Neural cell (in vitro differentiated cells): ENCODE measurements around the gene PNO1. TPM values are rescaled to one million over a fixed set of nuclear protein-coding genes. Genes with fewer than 3 reads are reported as not detected.

Source experiments
- H2AFZ ChIP-seq: fragments of 200-600, 300-800 bp; sonication (generic), shearing (Covaris generic); 2 replicates; pipeline ENCODE4 v1.6.0; 2014; ENCODE audit warnings: low read depth, mild to moderate bottlenecking, antibody characterized with exemption, low read length, moderate library complexity
- H3F3A ChIP-seq: fragments of 200-600 bp; shearing (Covaris generic); 2 replicates; pipeline ENCODE4 v1.6.1; 2016; ENCODE audit warnings: mild to moderate bottlenecking, moderate library complexity, mixed read lengths, antibody characterized with exemption, low read length; ENCODE audit not compliant: insufficient read depth, poor library complexity, severe bottlenecking
- H3K27ac ChIP-seq: fragments of 200-600, 300-800 bp; sonication (generic), shearing (Covaris generic); 2 replicates; pipeline ENCODE4 v1.5.1; 2014; ENCODE audit warnings: mild to moderate bottlenecking, low read length, moderate library complexity
- H3K27me3 ChIP-seq: fragments of 300-800, 200-600 bp; sonication (generic), shearing (Covaris generic); 2 replicates; pipeline ENCODE4 v1.6.0; 2014; ENCODE audit warnings: mild to moderate bottlenecking, low read depth, low read length, moderate library complexity; ENCODE audit not compliant: insufficient read depth
- H3K36me3 ChIP-seq: fragments of 300-800, 200-600 bp; sonication (generic), shearing (Covaris generic); 2 replicates; pipeline ENCODE4 v1.5.1; 2014; ENCODE audit warnings: mild to moderate bottlenecking, antibody characterized with exemption, low read length, moderate library complexity; ENCODE audit not compliant: insufficient read depth
- H3K4me2 ChIP-seq: fragments of 300-800, 200-600 bp; sonication (generic), shearing (Covaris generic); 2 replicates; pipeline ENCODE4 v1.6.0; 2014; ENCODE audit warnings: mild to moderate bottlenecking, low read length
- H3K4me3 ChIP-seq: fragments of 300-800, 200-600 bp; sonication (generic), shearing (Covaris generic); 2 replicates; pipeline ENCODE4 v1.5.1; 2014; ENCODE audit warnings: mild to moderate bottlenecking, low read length, moderate library complexity
- H3K79me2 ChIP-seq: fragments of 200-600 bp; shearing (Covaris generic); replicated peaks from 2 replicates; pipeline ENCODE4 v1.6.0; 2014; ENCODE audit warnings: mild to moderate bottlenecking, low read length, moderate library complexity; ENCODE audit not compliant: insufficient read depth
- H3K9ac ChIP-seq: fragments of 300-800, 200-600 bp; sonication (generic), shearing (Covaris generic); 2 replicates; pipeline ENCODE4 v1.6.1; 2016; ENCODE audit warnings: mild to moderate bottlenecking, low read length, mixed read lengths
- H3K9me2 ChIP-seq: fragments of 200-600 bp; shearing (Covaris generic); 2 replicates; pipeline ENCODE4 v1.6.1; 2016; ENCODE audit warnings: mild to moderate bottlenecking, low read length, mixed read lengths; ENCODE audit not compliant: insufficient read depth
- H3K9me3 ChIP-seq: fragments of 200-600, 300-800 bp; sonication (generic), shearing (Covaris generic); 2 replicates; pipeline ENCODE4 v1.6.1; 2016; ENCODE audit warnings: mild to moderate bottlenecking, mixed run types, low read length, moderate library complexity, mixed read lengths
- H4K20me1 ChIP-seq: fragments of 200-600 bp; shearing (Covaris generic); 2 replicates; pipeline ENCODE4 v1.6.1; 2016; ENCODE audit warnings: mild to moderate bottlenecking, mixed run types; ENCODE audit not compliant: insufficient read depth
- CTCF ChIP-seq: fragments of 450-650 bp; IDR thresholded peaks from 2 replicates; pipeline ENCODE4 v1.5.1; 2014; ENCODE audit warnings: antibody characterized with exemption, mild to moderate bottlenecking, moderate library complexity; ENCODE audit not compliant: poor library complexity, severe bottlenecking
- EP300 ChIP-seq: fragments of 450-650 bp; conservative IDR thresholded peaks from 2 replicates; pipeline ENCODE4 v1.6.1; 2014; ENCODE audit warnings: antibody characterized with exemption, mild to moderate bottlenecking, moderate library complexity; ENCODE audit not compliant: poor library complexity, severe bottlenecking
- EZH2 ChIP-seq: fragments of 200-600, 300-800 bp; shearing (Covaris generic), sonication (generic); IDR thresholded peaks from 2 replicates; pipeline ENCODE4 v1.6.1; 2014; ENCODE audit warnings: antibody characterized with exemption, low read length, borderline replicate concordance, mild to moderate bottlenecking; ENCODE audit not compliant: insufficient read depth, poor library complexity, severe bottlenecking
- MXI1 ChIP-seq: fragments of 450-650 bp; conservative IDR thresholded peaks from 2 replicates; pipeline ENCODE4 v1.6.1; 2014; ENCODE audit warnings: antibody characterized with exemption, mild to moderate bottlenecking; ENCODE audit not compliant: poor library complexity, severe bottlenecking
- POLR2AphosphoS5 ChIP-seq: IDR thresholded peaks from 2 replicates; pipeline ENCODE4 v1.6.1; 2012
- RAD21 ChIP-seq: fragments of 450-650 bp; conservative IDR thresholded peaks from 2 replicates; pipeline ENCODE4 v1.6.1; 2014; ENCODE audit warnings: antibody characterized with exemption, mild to moderate bottlenecking, moderate library complexity
- REST ChIP-seq: IDR thresholded peaks from 2 replicates; pipeline ENCODE4 v1.6.1; 2012; ENCODE audit warnings: borderline replicate concordance
- SMC3 ChIP-seq: fragments of 450-650 bp; conservative IDR thresholded peaks from 2 replicates; pipeline ENCODE4 v1.6.1; 2014; ENCODE audit warnings: antibody characterized with exemption, mild to moderate bottlenecking, moderate library complexity; ENCODE audit not compliant: poor library complexity
- TAF1 ChIP-seq: IDR thresholded peaks from 2 replicates; pipeline ENCODE4 v1.6.1; 2012; ENCODE audit warnings: low read depth
- polyA minus RNA-seq: library from RNA; depleted of rRNA, polyadenylated mRNA; stranded (reverse); fragments of >200 nt; gene quantifications from 2 replicates; pipeline ENCODE4 v1.2.3, GENCODE V29; 2014
- polyA plus RNA-seq: library from polyadenylated mRNA; depleted of rRNA; stranded (reverse); fragments of >200 nt; gene quantifications from 2 replicates; pipeline ENCODE4 v1.2.3, GENCODE V29; 2014

PNO1 gene
- polyA plus RNA-seq = 10.9 and 12.1 TPM in 2 replicates
- 11.2 and 12.6 TPM in 2 replicates for polyA minus RNA-seq

GRCh38 chr2:68157402-68158133 lies at the start of gene PNO1:
Gene PNO1, plus strand, starts transcription at chr2:68157888. Its CDS starts 47 bp downstream, at chr2:68157935.
- peak within 1 kb of the TSS; percentile 93 for H3K4me2 ChIP-seq
- H2AFZ ChIP-seq = peak within 1 kb of the TSS; percentile 73
- H3K9me2 ChIP-seq = no peaks in the 10 kb centered on the region
- H3K9ac ChIP-seq = peak within 1 kb of the TSS; percentile 74
- TF ChIP-seq SMC3 = peak; percentile 64
- no peak for TF ChIP-seq TAF1
- TF ChIP-seq RAD21 = peak; percentile 37
- no peak for TF ChIP-seq EZH2
- TF ChIP-seq MXI1 = peak; percentile 99
- TF ChIP-seq POLR2AphosphoS5 = peak; percentile 23
- peak; percentile 78 for TF ChIP-seq EP300
- H3K27ac ChIP-seq = peak within 1 kb of the TSS; percentile 92
- no peaks in the 10 kb centered on the region for H3K36me3 ChIP-seq
- no peaks in the 10 kb centered on the region for H3K27me3 ChIP-seq
- no peaks in the 10 kb centered on the region for H4K20me1 ChIP-seq
- H3K79me2 ChIP-seq = peaks cover 23% of the 10 kb centered on the region
- H3K9me3 ChIP-seq = no peaks in the 10 kb centered on the region
- H3F3A ChIP-seq = no peaks in the 10 kb centered on the region
- peak within 1 kb of the TSS; percentile 86 for H3K4me3 ChIP-seq

GRCh38 chr2:68108120-68108519 lies 49.6 kb upstream of the PNO1 start:
- no peak overlapping the region for H3K4me2 ChIP-seq
- TF ChIP-seq CTCF = no peak
- no peak for TF ChIP-seq SMC3
- TF ChIP-seq EP300 = no peak
- TF ChIP-seq TAF1 = no peak
- TF ChIP-seq MXI1 = no peak
- no peak for TF ChIP-seq POLR2AphosphoS5
- no peak for TF ChIP-seq RAD21
- no peak for TF ChIP-seq EZH2
- no peak for TF ChIP-seq REST

More at GRCh38 chr2:68108120-68108519, 49.6 kb upstream of the PNO1 start:
- no peaks in the 10 kb centered on the region for H3K9me2 ChIP-seq
- H3K27ac ChIP-seq = no peak overlapping the region
- H4K20me1 ChIP-seq = no peaks in the 10 kb centered on the region
- H3K9me3 ChIP-seq = no peaks in the 10 kb centered on the region
- no peak overlapping the region for H3K9ac ChIP-seq
- H2AFZ ChIP-seq = no peak overlapping the region
- no peaks in the 10 kb centered on the region for H3F3A ChIP-seq
- no peaks in the 10 kb centered on the region for H3K79me2 ChIP-seq
- H3K4me3 ChIP-seq = no peak overlapping the region
- no peaks in the 10 kb centered on the region for H3K36me3 ChIP-seq
- H3K27me3 ChIP-seq = no peaks in the 10 kb centered on the region
